GM12878 (cell line): Measurements from ENCODE around the gene SDS. TPM values are rescaled to one million over a fixed set of nuclear protein-coding genes. Genes with fewer than 3 reads are reported as not detected.

Source experiments
- ATAC-seq: fragments of 200-7000 bp; cut with Tn5 transposase; 3 replicates; pipeline ENCODE4 v1.9.1; 2020; ENCODE audit warnings: mild to moderate bottlenecking, moderate library complexity
- BruUV-seq: library from RNA; stranded (reverse); fragments of 400-500 nt; replicated peaks from 2 replicates; lab custom pipeline; 2021; lab: Mats Ljungman, UMichigan
- CTCF ChIA-PET: fragments of 300-600 bp; sonication (Branson Sonifier 250); formaldehyde crosslinking; extraction: SDS; loops from one replicate; lab custom pipeline; 2021; ENCODE audit warnings: inconsistent platforms; lab: Yijun Ruan, JAX
- POLR2A ChIA-PET: fragments of 350-600 bp; formaldehyde crosslinking; extraction: SDS; loops from one replicate; lab custom pipeline; 2021; ENCODE audit warnings: inconsistent platforms; lab: Charles Lee
- RAD21 ChIA-PET: fragments of 300-600 bp; sonication (Branson Sonifier 250); formaldehyde crosslinking; loops from one replicate; lab custom pipeline; 2023; ENCODE audit warnings: antibody characterized with exemption; ENCODE audit not compliant: unreplicated experiment; lab: Charles Lee
- SMC1A ChIA-PET: fragments of 300-600 bp; sonication (Branson Sonifier 250); formaldehyde crosslinking; loops from one replicate; lab custom pipeline; 2023; ENCODE audit not compliant: unreplicated experiment, uncharacterized antibody; lab: Charles Lee
- DNase-seq: peaks from one replicate; pipeline ENCODE4 v3.0.0-alpha.2; 2011; ENCODE audit warnings: low read depth, low spot score
- FAIRE-seq: peaks from 3 replicates; lab custom pipeline; 2011; peaks lifted over from hg19 to GRCh38; lab: Jason Lieb, UNC
- H2AFZ ChIP-seq: 2 replicates; pipeline ENCODE4 v1.6.0; 2011; ENCODE audit warnings: low read depth, low read length, control low read depth; ENCODE audit not compliant: control insufficient read depth
- H3K27ac ChIP-seq: 2 replicates; pipeline ENCODE4 v1.5.1; 2011; ENCODE audit warnings: control low read depth; ENCODE audit not compliant: control insufficient read depth, insufficient read depth
- H3K27me3 ChIP-seq, 2 experiments: replicated peaks in 1 of 2; 2 replicates each; pipeline versions ENCODE4 v1.6.0 to v1.6.1; 2011; ENCODE audit warnings: low read length in 1 of 2; ENCODE audit not compliant: control insufficient read depth in 2 of 2, insufficient read depth in 2 of 2
- H3K36me3 ChIP-seq, 2 experiments: 2 replicates each; pipeline ENCODE4 v1.5.1; 2011; ENCODE audit warnings: low read length in 1 of 2; ENCODE audit not compliant: control insufficient read depth in 2 of 2, insufficient read depth in 2 of 2
- H3K4me1 ChIP-seq: 2 replicates; pipeline ENCODE4 v1.6.1; 2011; ENCODE audit warnings: mild to moderate bottlenecking, low read length, moderate library complexity, mixed read lengths; ENCODE audit not compliant: control insufficient read depth, insufficient read depth
- H3K4me2 ChIP-seq: 2 replicates; pipeline ENCODE4 v1.6.0; 2011; ENCODE audit warnings: control low read depth; ENCODE audit not compliant: control insufficient read depth, insufficient read depth
- H3K4me3 ChIP-seq: fragments of 200-600 bp; sonication (generic); 2 replicates; pipeline ENCODE4 v1.5.1; 2016
- H3K79me2 ChIP-seq: 2 replicates; pipeline ENCODE4 v1.6.0; 2011; ENCODE audit warnings: low read length; ENCODE audit not compliant: control insufficient read depth, insufficient read depth
- H3K9ac ChIP-seq: 2 replicates; pipeline ENCODE4 v1.8.0; 2011; ENCODE audit warnings: low read length, control low read depth, mixed read lengths; ENCODE audit not compliant: control insufficient read depth, insufficient read depth
- H3K9me3 ChIP-seq: replicated peaks from 3 replicates; pipeline ENCODE4 v1.5.1; 2011; ENCODE audit warnings: mild to moderate bottlenecking, low read length; ENCODE audit not compliant: control insufficient read depth, insufficient read depth
- H4K20me1 ChIP-seq: 2 replicates; pipeline ENCODE4 v1.6.0; 2011; ENCODE audit not compliant: control insufficient read depth, insufficient read depth
- CBFB ChIP-seq: IDR thresholded peaks from 2 replicates; pipeline ENCODE4 v1.6.1; 2016; ENCODE audit warnings: antibody characterized with exemption, low read depth
- CEBPB ChIP-seq, 2 experiments: fragments of 150-350 bp in 1 of 2; IDR thresholded peaks; 2 replicates each; pipeline ENCODE4 v1.6.1; 2012 to 2014; ENCODE audit warnings: low read depth in 2 of 2, low read length in 2 of 2, borderline replicate concordance in 1 of 2, inconsistent platforms in 1 of 2
- CHD1 ChIP-seq: IDR thresholded peaks from 2 replicates; pipeline ENCODE4 v1.6.1; 2012; ENCODE audit warnings: low read depth, low read length, improper control_type of control experiment
- CHD2 ChIP-seq: IDR thresholded peaks from 2 replicates; pipeline ENCODE4 v1.6.1; 2011; ENCODE audit warnings: low read depth, low read length, improper control_type of control experiment, borderline replicate concordance
- ELK1 ChIP-seq: IDR thresholded peaks from 2 replicates; pipeline ENCODE4 v1.6.1; 2012; ENCODE audit warnings: low read depth, low read length, improper control_type of control experiment
- ETV6 ChIP-seq, 2 experiments: fragments of 450-650 bp in 1 of 2; IDR thresholded peaks in 1 of 2; conservative IDR thresholded peaks in 1 of 2; 2 replicates each; pipeline ENCODE4 v1.6.1; 2014; ENCODE audit warnings: antibody characterized with exemption in 1 of 2, borderline replicate concordance in 1 of 2, low read depth in 1 of 2, mild to moderate bottlenecking in 1 of 2, moderate library complexity in 1 of 2
- IKZF1 ChIP-seq: fragments of 450-650 bp; conservative IDR thresholded peaks from 2 replicates; pipeline ENCODE4 v1.6.1; 2017; ENCODE audit warnings: antibody characterized with exemption, mild to moderate bottlenecking
- JUND ChIP-seq: IDR thresholded peaks from 2 replicates; pipeline ENCODE4 v1.6.1; 2012; ENCODE audit warnings: low read depth, mild to moderate bottlenecking, low read length, improper control_type of control experiment, moderate library complexity
- LARP7 ChIP-seq: fragments of 450-650 bp; IDR thresholded peaks from 2 replicates; pipeline ENCODE4 v1.6.1; 2017; ENCODE audit warnings: mild to moderate bottlenecking
- MEF2B ChIP-seq: fragments of 450-650 bp; IDR thresholded peaks from 2 replicates; pipeline ENCODE4 v1.6.1; 2018; ENCODE audit warnings: mild to moderate bottlenecking, moderate library complexity; ENCODE audit not compliant: partially characterized antibody, poor library complexity, severe bottlenecking
- NFXL1 ChIP-seq: fragments of 450-650 bp; IDR thresholded peaks from 2 replicates; pipeline ENCODE4 v1.6.1; 2017; ENCODE audit warnings: antibody characterized with exemption, mild to moderate bottlenecking, borderline replicate concordance
- NRF1 ChIP-seq: conservative IDR thresholded peaks from 2 replicates; pipeline ENCODE4 v1.6.1; 2011; ENCODE audit warnings: mild to moderate bottlenecking, low read depth, low read length, improper control_type of control experiment
- POU2F2 ChIP-seq: IDR thresholded peaks from 3 replicates; pipeline ENCODE4 v1.6.1; 2011; ENCODE audit warnings: low read depth, mild to moderate bottlenecking, low read length, borderline replicate concordance
- RAD51 ChIP-seq: fragments of 450-650 bp; IDR thresholded peaks from 2 replicates; pipeline ENCODE4 v1.6.1; 2016; ENCODE audit warnings: moderate library complexity, mild to moderate bottlenecking, inconsistent platforms
- ZNF592 ChIP-seq: fragments of 450-650 bp; IDR thresholded peaks from 2 replicates; pipeline ENCODE4 v1.6.1; 2017; ENCODE audit warnings: mild to moderate bottlenecking, moderate library complexity
- in situ Hi-C: fragments of 300-500 bp; cut with MboI; formaldehyde crosslinking; loops from 9 replicates; pipeline ENCODE4 v1.14.3; 2018; ENCODE audit warnings: mixed read lengths
- intact Hi-C: fragments of 100-400 bp; cut with micrococcal nuclease; formaldehyde crosslinking; loops from one replicate; pipeline ENCODE4 v1.14.2; 2022; ENCODE audit not compliant: unreplicated experiment
- polyA plus RNA-seq, 11 experiments: library from polyadenylated mRNA; depleted of rRNA in 4 of 11; unstranded in 6 of 11; stranded (reverse) in 5 of 11; fragments of >200 nt; fragmentation: Nextera tagmentation in 4 of 11; fragmentation: Illumina TruSeq in 1 of 11; extraction: Ambion mirVana in 4 of 11; extraction: Trizol in 1 of 11; gene quantifications; 1 replicate in 1 of 11; 2 replicates in 10 of 11; pipeline versions ENCODE4 v1.2.1 to v1.2.3, GENCODE V29; 2011 to 2016; ENCODE audit warnings: inconsistent platforms in 2 of 11, missing spikeins in 2 of 11, low read depth in 1 of 11
- total RNA-seq, 4 experiments: library from RNA; depleted of rRNA in 3 of 4; stranded (reverse); fragments of >200 nt in 3 of 4; fragmentation: Illumina TruSeq in 1 of 4; extraction: Trizol in 1 of 4; gene quantifications; 2 replicates each; pipeline versions ENCODE4 v1.2.1 to v1.2.3, GENCODE V29; 2013 to 2021
- TF ChIP-seq, protein P1 (sequence below): fragments of 450-650 bp; conservative IDR thresholded peaks from 2 replicates; pipeline ENCODE4 v1.6.1; 2017; ENCODE audit warnings: mild to moderate bottlenecking, moderate library complexity
- TF ChIP-seq, protein P2 (sequence below): IDR thresholded peaks from 2 replicates; pipeline ENCODE4 v1.6.1; 2012; ENCODE audit warnings: low read depth, low read length, improper control_type of control experiment

SDS gene
- total and polyA plus RNA-seq, 10 of the 15 experiments (the other 5 are each of a cell fraction or from before 2014, with no cell fraction given) = 0.18 TPM; not detected in 9

GRCh38 chr12:113351089-113351488, 52.6 kb downstream of the SDS start:
- no peak overlapping the region for H3K9ac ChIP-seq
- H3K4me3 ChIP-seq = no peak overlapping the region
- no peak for ATAC-seq
- no peak for DNase-seq
- no peaks in the 10 kb centered on the region for H3K9me3 ChIP-seq
- H3K4me2 ChIP-seq = no peak overlapping the region
- RAD21 ChIA-PET = no interaction called here
- H3K4me1 ChIP-seq = no peaks in the 10 kb centered on the region
- in situ Hi-C loops = no loop called here
- intact Hi-C loops = no loop called here
- H2AFZ ChIP-seq = no peak overlapping the region
- BruUV-seq = no TSS peak
- no peaks in the 10 kb centered on the region; a peak in 1 of 4 replicates for H3K27me3 ChIP-seq
- SMC1A ChIA-PET = interaction anchor here (1.1 to 1.3 kb wide), 2 partner anchors 16 to 24 kb away, joined by 3 read pairs; partner anchors contain the start of gene SLC8B1
- TF ChIP-seq, protein P1, sequence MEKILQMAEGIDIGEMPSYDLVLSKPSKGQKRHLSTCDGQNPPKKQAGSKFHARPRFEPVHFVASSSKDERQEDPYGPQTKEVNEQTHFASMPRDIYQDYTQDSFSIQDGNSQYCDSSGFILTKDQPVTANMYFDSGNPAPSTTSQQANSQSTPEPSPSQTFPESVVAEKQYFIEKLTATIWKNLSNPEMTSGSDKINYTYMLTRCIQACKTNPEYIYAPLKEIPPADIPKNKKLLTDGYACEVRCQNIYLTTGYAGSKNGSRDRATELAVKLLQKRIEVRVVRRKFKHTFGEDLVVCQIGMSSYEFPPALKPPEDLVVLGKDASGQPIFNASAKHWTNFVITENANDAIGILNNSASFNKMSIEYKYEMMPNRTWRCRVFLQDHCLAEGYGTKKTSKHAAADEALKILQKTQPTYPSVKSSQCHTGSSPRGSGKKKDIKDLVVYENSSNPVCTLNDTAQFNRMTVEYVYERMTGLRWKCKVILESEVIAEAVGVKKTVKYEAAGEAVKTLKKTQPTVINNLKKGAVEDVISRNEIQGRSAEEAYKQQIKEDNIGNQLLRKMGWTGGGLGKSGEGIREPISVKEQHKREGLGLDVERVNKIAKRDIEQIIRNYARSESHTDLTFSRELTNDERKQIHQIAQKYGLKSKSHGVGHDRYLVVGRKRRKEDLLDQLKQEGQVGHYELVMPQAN = no peak
- no peak for TF ChIP-seq NFXL1
- no peak for TF ChIP-seq CHD2
- no peak for TF ChIP-seq JUND
- no peak for TF ChIP-seq ZNF592
- TF ChIP-seq CHD1 = no peak
- no peak for TF ChIP-seq RAD51
- no peak for TF ChIP-seq ETV6 (conservative IDR thresholded peaks at IDR 0.05 in 1 of 2, IDR thresholded peaks at IDR 0.05 in 1 of 2; ENCODE audit: borderline replicate concordance in 1 of 2, low read depth in 1 of 2)
- TF ChIP-seq, protein P2, sequence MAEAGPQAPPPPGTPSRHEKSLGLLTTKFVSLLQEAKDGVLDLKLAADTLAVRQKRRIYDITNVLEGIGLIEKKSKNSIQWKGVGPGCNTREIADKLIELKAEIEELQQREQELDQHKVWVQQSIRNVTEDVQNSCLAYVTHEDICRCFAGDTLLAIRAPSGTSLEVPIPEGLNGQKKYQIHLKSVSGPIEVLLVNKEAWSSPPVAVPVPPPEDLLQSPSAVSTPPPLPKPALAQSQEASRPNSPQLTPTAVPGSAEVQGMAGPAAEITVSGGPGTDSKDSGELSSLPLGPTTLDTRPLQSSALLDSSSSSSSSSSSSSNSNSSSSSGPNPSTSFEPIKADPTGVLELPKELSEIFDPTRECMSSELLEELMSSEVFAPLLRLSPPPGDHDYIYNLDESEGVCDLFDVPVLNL = no peak
- TF ChIP-seq MEF2B = no peak
- TF ChIP-seq CBFB = no peak
- no peak for TF ChIP-seq LARP7
- no peak for TF ChIP-seq POU2F2
- TF ChIP-seq ELK1 = no peak
- no peak for TF ChIP-seq NRF1
- TF ChIP-seq CEBPB (IDR thresholded peaks at IDR 0.05; ENCODE audit: borderline replicate concordance in 1 of 2, low read depth in 2 of 2, low read length in 2 of 2) = no peak
- no peak for TF ChIP-seq IKZF1
- no peaks in the 10 kb centered on the region for H3K36me3 ChIP-seq
- POLR2A ChIA-PET = no interaction called here
- H3K27ac ChIP-seq = no peak overlapping the region
- H4K20me1 ChIP-seq = no peaks in the 10 kb centered on the region
- CTCF ChIA-PET = interaction anchor here (1.2 to 1.7 kb wide), 2 partner anchors 24 to 74 kb away, joined by 3 to 5 read pairs; no protein-coding TSS in a partner anchor
- no peaks in the 10 kb centered on the region for H3K79me2 ChIP-seq
- no peak for FAIRE-seq
